SJCRH30 (cell line): ENCODE data around the gene ARFIP1. TPM values are rescaled to one million over a fixed set of nuclear protein-coding genes. Genes with fewer than 3 reads are reported as not detected.
A peak's percentile ranks its signal among the peaks of the same experiment; 100 is the strongest.

Experiments
- DNase-seq, 2 experiments: peaks; one replicate each; pipeline ENCODE4 v3.0.0-alpha.2; 2015 to 2020
- H3K27ac ChIP-seq: fragments of 250-450 bp; sonication (Bioruptor Pico); 2 replicates; pipeline ENCODE4 v1.5.1; 2020; ENCODE audit warnings: mild to moderate bottlenecking, moderate library complexity
- H3K27me3 ChIP-seq: fragments of 250-450 bp; sonication (Bioruptor Pico); 2 replicates; pipeline ENCODE4 v1.5.1; 2020; ENCODE audit warnings: mild to moderate bottlenecking, moderate library complexity
- H3K36me3 ChIP-seq: fragments of 250-450 bp; sonication (Bioruptor Pico); 2 replicates; pipeline ENCODE4 v1.5.1; 2020; ENCODE audit warnings: mild to moderate bottlenecking, moderate library complexity
- H3K4me1 ChIP-seq: fragments of 250-450 bp; sonication (Bioruptor Pico); 2 replicates; pipeline ENCODE4 v1.5.1; 2020; ENCODE audit warnings: mild to moderate bottlenecking, moderate library complexity
- H3K4me3 ChIP-seq: fragments of 250-450 bp; sonication (Bioruptor Pico); 2 replicates; pipeline ENCODE4 v1.5.1; 2020; ENCODE audit warnings: mild to moderate bottlenecking, moderate library complexity
- H3K9me3 ChIP-seq: fragments of 250-450 bp; sonication (Bioruptor Pico); replicated peaks from 2 replicates; pipeline ENCODE4 v1.5.1; 2020; ENCODE audit warnings: mild to moderate bottlenecking, moderate library complexity
- total RNA-seq: library from RNA; depleted of rRNA; stranded (reverse); fragments of >200 nt; shearing (Covaris generic); gene quantifications from 2 replicates; pipeline ENCODE4 v1.2.3, GENCODE V29; 2014

Gene ARFIP1
- total RNA-seq, 1 experiment from 2014 or later, result 35.4 TPM

DNA sequence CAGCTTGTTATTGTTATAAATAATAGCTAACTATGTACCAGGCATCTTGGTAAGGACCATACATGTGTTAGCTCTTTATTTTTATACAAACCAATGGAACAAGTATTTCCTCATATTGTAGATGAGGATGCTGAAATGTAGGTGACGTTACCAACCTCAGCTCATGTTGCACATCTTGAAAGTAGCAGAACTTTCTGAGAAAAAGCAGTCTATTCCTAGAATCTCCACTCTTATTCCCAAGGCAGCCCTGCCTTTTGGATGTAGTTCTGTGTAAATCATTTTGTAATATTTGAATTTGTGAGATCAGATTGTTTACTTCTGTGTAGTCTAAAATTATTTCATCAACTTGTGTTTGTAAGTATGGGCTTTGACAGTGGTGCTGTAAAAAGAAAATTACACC, 161.7 kb downstream of the ARFIP1 start:
- no peak overlapping the region for H3K27ac ChIP-seq
- H3K9me3 ChIP-seq, result no peaks in the 10 kb centered on the region
- H3K4me1 ChIP-seq, result no peaks in the 10 kb centered on the region
- DNase-seq, result no peak
- no peaks in the 10 kb centered on the region for H3K27me3 ChIP-seq
- H3K36me3 ChIP-seq, result no peaks in the 10 kb centered on the region
- no peak overlapping the region for H3K4me3 ChIP-seq

DNA sequence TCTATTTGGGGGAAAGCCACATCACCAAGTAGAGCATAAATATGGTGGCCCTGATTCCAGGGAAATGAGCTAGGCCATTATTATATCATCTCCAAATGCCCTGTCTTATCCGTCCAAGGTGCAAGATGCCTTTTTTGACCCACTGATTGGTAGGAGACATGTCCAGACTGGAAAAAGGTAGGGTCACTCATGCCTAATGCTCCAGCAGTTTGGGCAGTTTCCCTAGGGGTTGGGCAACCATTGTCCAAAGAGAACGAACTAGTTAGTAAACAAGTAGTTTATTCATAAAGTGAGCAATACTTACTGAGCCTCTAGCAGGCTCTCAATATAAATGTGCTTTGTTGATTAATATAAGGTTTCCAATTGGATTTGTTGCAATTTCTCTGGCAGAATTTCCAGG, 162.6 kb downstream of the ARFIP1 start:
- H3K4me1 ChIP-seq, result no peaks in the 10 kb centered on the region
- no peaks in the 10 kb centered on the region for H3K9me3 ChIP-seq
- no peaks in the 10 kb centered on the region for H3K36me3 ChIP-seq
- no peaks in the 10 kb centered on the region for H3K27me3 ChIP-seq
- no peak overlapping the region for H3K27ac ChIP-seq
- DNase-seq, result no peak
- H3K4me3 ChIP-seq, result no peak overlapping the region

DNA sequence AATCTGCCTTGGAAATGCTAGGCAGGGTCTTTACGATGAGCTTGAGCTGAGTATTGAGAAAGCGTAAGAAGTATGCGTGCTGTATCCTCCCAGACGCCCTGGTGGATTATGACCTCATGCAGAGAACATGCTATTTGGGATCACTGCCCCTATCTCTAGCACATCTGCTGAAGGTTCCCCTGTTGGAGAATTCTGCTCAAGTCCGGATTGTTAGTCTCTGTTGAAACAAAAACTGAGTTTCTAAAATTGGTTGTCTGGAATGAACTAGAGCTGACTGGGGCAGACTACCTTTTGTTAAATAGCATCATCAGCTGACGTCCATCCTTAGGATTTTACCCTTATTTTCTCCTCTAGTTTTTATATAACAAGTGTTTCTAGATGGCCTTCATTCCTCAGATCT, 163.9 kb downstream of the ARFIP1 start:
- H3K9me3 ChIP-seq, result no peaks in the 10 kb centered on the region
- H3K27me3 ChIP-seq, result no peaks in the 10 kb centered on the region
- no peak overlapping the region for H3K4me3 ChIP-seq
- H3K36me3 ChIP-seq, result no peaks in the 10 kb centered on the region
- peak in 1 of 2 experiments; percentile 4 for DNase-seq
- H3K27ac ChIP-seq, result no peak overlapping the region
- no peaks in the 10 kb centered on the region for H3K4me1 ChIP-seq

- Histone ChIP-seq H3K4me1 (no peaks in the 10 kb centered on the region), H3K9me3 (no peaks in the 10 kb centered on the region), H3K36me3 (no peaks in the 10 kb centered on the region), H3K4me3 (no peak overlapping the region), H3K27me3 (no peaks in the 10 kb centered on the region), H3K27ac (no peak overlapping the region)
- DNase-seq, result no peak
These were observed 165.0 kb downstream of the ARFIP1 start for GRCh38 chr4:152944666-152945320.

GRCh38 chr4:152945639-152946038, 165.9 kb downstream of the ARFIP1 start:
- H3K36me3 ChIP-seq, result no peaks in the 10 kb centered on the region
- no peaks in the 10 kb centered on the region for H3K27me3 ChIP-seq
- no peak for DNase-seq
- no peak overlapping the region for H3K4me3 ChIP-seq
- H3K27ac ChIP-seq, result no peak overlapping the region
- no peaks in the 10 kb centered on the region for H3K9me3 ChIP-seq
- no peaks in the 10 kb centered on the region for H3K4me1 ChIP-seq

DNA sequence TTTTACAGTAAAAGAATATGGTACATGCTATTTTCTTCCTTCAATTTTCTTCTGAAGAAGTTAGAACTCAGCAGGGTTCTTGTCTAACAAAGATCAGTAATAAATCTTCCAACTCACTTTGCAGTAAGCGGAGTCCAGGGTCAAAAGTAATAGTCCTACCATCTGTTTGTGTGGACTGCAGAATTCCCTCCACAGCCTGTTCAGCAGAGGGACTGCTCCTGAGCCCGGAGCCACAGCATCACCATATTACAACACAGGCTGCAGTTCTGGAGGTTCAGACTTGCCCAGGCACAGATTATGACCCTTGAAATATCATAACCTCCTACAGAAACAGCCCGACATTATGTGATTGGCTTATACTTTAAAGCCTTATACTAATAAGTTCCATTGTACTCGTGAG, 166.7 kb downstream of the ARFIP1 start:
- no peak for DNase-seq
- Histone ChIP-seq H3K4me3 (no peak overlapping the region), H3K27ac (no peak overlapping the region), H3K36me3 (no peaks in the 10 kb centered on the region), H3K9me3 (no peaks in the 10 kb centered on the region), H3K4me1 (peaks cover 5% of the 10 kb centered on the region), H3K27me3 (no peaks in the 10 kb centered on the region)

- no peaks in the 10 kb centered on the region for H3K36me3 ChIP-seq
- peaks cover 12% of the 10 kb centered on the region for H3K4me1 ChIP-seq
- H3K9me3 ChIP-seq, result no peaks in the 10 kb centered on the region
- H3K4me3 ChIP-seq, result no peak overlapping the region
- no peak overlapping the region for H3K27ac ChIP-seq
- no peak for DNase-seq
- no peaks in the 10 kb centered on the region for H3K27me3 ChIP-seq
These were observed 167.6 kb downstream of the ARFIP1 start for GRCh38 chr4:152947311-152947710.

- no peak overlapping the region for H3K27ac ChIP-seq
- DNase-seq, result no peak
- no peaks in the 10 kb centered on the region for H3K27me3 ChIP-seq
- no peak overlapping the region for H3K4me3 ChIP-seq
- no peaks in the 10 kb centered on the region for H3K36me3 ChIP-seq
- no peaks in the 10 kb centered on the region for H3K9me3 ChIP-seq
- H3K4me1 ChIP-seq, result peaks cover 24% of the 10 kb centered on the region
These were observed 170.2 kb downstream of the ARFIP1 start for GRCh38 chr4:152949930-152950329.

DNA sequence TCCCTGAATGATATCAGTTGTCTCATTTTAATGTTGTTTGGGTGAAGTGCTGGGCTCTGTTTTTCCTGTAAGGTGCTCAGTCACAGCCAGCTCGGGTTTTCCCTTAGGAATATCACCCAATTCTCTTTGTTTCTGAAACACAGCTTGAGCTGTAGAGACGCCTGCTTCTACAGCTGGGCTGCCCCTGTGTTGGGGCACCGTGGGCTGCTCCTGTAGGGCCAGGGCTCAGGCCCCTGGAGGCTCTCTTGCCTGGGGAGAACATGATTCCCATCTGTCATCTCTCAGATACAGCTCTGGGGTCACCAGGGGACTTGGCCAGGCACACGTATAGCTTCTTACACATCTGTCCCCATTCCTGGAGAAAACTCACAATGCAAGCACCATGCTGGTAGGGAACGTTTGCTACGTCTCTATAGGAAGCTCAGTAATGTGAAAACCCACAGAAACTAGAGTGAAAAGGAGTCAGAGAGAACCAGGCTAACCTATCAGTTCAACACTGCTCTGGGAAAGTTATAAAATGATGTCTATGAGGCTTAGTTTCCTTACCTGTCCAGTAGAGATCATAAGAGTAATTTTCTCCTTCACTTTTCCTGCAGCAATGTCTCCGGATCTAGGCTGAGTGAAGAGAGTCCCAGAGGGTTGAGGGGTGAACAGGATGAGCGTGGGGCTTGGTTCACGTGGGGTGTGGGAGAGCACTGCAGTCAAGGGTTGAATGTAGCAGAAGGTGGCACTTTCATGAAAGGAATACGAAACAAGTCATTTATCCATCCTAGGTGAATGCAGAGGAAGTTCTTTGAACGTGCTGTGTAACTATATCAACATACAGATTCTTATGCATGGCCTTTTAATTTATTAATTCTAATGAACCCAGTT, 170.9 kb downstream of the ARFIP1 start:
- peaks cover 24% of the 10 kb centered on the region for H3K4me1 ChIP-seq
- no peak for DNase-seq
- H3K36me3 ChIP-seq, result no peaks in the 10 kb centered on the region
- H3K9me3 ChIP-seq, result no peaks in the 10 kb centered on the region
- H3K4me3 ChIP-seq, result no peak overlapping the region
- no peak overlapping the region for H3K27ac ChIP-seq
- no peaks in the 10 kb centered on the region for H3K27me3 ChIP-seq

DNA sequence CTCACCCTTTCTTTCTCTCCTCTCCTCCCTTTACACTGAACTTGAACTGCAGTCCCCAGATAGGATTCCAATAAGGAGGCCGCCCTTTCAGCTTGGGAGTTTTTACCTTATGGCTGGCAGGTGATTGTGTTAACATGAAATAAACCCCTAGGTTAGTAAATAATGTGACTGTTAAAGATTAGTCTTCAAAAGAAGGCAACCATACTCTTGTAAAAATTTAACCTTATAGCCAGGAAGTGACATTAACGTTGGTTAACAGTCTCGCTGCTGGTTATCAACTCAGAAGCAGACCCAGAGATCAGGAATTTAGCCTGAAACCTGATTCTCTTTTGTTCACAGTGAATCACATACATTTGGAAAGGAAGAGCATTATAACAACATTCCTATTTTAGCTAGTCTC, 171.6 kb downstream of the ARFIP1 start:
- Histone ChIP-seq H3K27ac (no peak overlapping the region), H3K4me1 (peaks cover 31% of the 10 kb centered on the region), H3K36me3 (no peaks in the 10 kb centered on the region), H3K4me3 (no peak overlapping the region), H3K9me3 (no peaks in the 10 kb centered on the region), H3K27me3 (no peaks in the 10 kb centered on the region)
- peak in 1 of 2 experiments; percentile 27 for DNase-seq

DNA sequence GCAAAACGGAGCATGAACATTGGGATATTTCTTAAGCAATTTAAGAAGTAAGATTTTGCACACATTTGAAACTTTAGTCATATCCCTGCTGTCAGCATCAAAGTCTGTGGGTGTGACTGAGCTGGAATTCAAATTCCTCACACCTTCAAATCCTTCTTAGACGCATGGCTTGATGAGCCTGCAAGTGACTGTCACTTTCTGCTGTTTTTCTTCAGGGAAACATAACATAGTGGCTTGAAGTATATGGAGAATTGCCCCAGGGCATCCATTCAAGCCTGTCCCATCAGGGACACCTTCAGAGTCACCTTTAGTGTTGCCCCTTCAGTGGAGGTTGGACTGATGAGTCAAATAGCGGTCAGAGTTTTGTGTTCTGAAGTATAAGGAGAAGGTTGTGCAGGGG, 173.8 kb downstream of the ARFIP1 start:
- Histone ChIP-seq H3K4me3 (no peak overlapping the region), H3K27me3 (no peaks in the 10 kb centered on the region), H3K9me3 (no peaks in the 10 kb centered on the region), H3K27ac (no peak overlapping the region), H3K36me3 (no peaks in the 10 kb centered on the region), H3K4me1 (peaks cover 45% of the 10 kb centered on the region)
- no peak for DNase-seq

DNA sequence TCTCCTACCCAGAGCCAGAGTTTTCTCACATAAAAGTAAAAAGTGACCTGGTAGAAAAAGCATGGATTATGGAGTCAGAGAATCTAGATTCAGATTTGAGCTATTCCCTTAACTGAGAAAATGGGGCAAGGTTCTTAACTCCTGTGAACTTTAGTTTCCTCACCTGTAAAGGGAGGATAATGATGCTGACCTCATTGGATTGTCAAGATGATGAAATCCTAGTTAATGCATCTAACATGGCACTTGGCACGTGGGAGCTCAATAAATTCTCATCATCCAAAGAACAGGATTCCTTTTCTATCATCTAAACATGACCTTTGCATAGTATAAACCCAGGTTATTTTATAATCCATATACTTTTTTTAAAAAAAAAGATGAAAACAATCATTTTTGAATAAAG, 175.0 kb downstream of the ARFIP1 start:
- no peaks in the 10 kb centered on the region for H3K36me3 ChIP-seq
- H3K4me3 ChIP-seq, result no peak overlapping the region
- no peak overlapping the region for H3K27ac ChIP-seq
- H3K9me3 ChIP-seq, result no peaks in the 10 kb centered on the region
- H3K27me3 ChIP-seq, result no peaks in the 10 kb centered on the region
- DNase-seq, result no peak
- H3K4me1 ChIP-seq, result peaks cover 45% of the 10 kb centered on the region

GRCh38 chr4:152956147-152956546, 176.4 kb downstream of the ARFIP1 start:
- no peaks in the 10 kb centered on the region for H3K27me3 ChIP-seq
- peak overlapping the region; percentile 34 for H3K4me3 ChIP-seq
- H3K9me3 ChIP-seq, result no peaks in the 10 kb centered on the region
- DNase-seq, result no peak
- H3K27ac ChIP-seq, result peak overlapping the region; percentile 78
- no peaks in the 10 kb centered on the region for H3K36me3 ChIP-seq
- peaks cover 43% of the 10 kb centered on the region for H3K4me1 ChIP-seq

GRCh38 chr4:152956650-152957436, 177.1 kb downstream of the ARFIP1 start:
- Histone ChIP-seq H3K9me3 (no peaks in the 10 kb centered on the region), H3K4me1 (peaks cover 36% of the 10 kb centered on the region), H3K36me3 (no peaks in the 10 kb centered on the region), H3K27ac (peak overlapping the region; percentile 78), H3K4me3 (peak overlapping the region; percentile 34), H3K27me3 (no peaks in the 10 kb centered on the region)
- peak; percentile 78 to 84 for DNase-seq
